Stimulated activated naive CD4-positive, alpha-beta T cell (primary cell): ENCODE data around the gene CNNM2.

ENCODE experiments used
- DNase-seq, 6 experiments: peaks; one replicate each; lab custom pipeline; 2025; lab: John Stamatoyannopoulos, UW

CNNM2 gene

DNA sequence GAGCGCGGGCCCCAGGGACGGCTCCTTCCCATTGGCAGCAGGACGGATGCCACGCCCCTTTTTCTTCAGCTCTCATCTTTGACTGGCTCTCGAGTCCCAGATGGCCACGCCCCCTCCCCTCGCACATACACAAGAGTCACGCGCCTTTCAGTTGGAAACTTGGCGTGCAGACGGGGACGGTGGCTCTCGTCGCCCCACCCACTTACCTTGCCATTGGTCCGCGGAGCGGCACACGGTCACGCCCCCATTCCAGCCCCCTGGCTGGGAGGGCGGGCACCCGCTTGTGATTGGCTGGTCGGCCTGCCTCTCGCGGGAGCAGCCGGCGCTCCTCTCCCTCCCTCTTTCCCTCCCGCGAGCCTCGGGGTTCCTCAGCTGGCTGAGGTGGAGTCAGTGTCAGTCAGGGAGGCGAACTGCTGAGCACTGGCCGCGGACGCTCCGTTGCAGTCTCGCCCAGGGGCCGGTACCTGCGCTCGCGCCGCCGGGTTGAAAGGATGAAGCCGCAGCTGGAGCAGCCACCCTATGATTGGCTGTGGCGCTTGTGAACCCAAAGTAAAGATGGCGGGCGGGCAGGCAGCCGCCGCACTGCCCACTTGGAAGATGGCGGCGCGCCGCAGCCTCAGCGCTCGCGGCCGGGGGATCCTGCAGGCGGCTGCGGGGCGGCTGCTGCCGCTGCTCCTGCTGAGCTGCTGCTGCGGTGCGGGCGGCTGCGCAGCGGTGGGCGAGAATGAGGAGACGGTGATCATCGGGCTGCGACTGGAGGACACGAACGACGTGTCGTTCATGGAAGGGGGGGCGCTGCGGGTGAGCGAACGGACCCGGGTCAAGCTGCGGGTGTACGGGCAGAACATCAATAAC lies at the start of gene CNNM2:
Gene CNNM2 (plus strand): TSS at position 333 of the 855 bp plus-strand sequence. CDS start 187 bp downstream, at position 520.
- DNase-seq, result peak; percentile 96 to 100 (median 99)

DNA sequence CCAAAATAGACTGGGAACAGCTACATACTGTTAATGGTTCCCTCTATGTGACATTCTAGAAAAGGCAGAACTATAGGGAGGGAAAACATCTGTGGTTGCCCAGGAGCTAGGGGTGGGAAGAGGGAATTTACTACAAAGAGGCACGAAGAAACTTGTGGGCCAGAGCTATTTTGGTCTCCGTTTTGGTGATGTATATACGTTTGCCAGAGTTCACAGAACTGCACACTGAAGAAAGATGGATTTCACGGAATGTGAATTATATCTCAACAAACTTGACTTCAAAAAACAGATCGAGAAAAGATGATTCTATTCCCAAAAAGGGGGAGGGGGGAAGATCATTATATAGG lies 49.2 kb upstream of the CNNM2 start:
- no peak for DNase-seq

DNA sequence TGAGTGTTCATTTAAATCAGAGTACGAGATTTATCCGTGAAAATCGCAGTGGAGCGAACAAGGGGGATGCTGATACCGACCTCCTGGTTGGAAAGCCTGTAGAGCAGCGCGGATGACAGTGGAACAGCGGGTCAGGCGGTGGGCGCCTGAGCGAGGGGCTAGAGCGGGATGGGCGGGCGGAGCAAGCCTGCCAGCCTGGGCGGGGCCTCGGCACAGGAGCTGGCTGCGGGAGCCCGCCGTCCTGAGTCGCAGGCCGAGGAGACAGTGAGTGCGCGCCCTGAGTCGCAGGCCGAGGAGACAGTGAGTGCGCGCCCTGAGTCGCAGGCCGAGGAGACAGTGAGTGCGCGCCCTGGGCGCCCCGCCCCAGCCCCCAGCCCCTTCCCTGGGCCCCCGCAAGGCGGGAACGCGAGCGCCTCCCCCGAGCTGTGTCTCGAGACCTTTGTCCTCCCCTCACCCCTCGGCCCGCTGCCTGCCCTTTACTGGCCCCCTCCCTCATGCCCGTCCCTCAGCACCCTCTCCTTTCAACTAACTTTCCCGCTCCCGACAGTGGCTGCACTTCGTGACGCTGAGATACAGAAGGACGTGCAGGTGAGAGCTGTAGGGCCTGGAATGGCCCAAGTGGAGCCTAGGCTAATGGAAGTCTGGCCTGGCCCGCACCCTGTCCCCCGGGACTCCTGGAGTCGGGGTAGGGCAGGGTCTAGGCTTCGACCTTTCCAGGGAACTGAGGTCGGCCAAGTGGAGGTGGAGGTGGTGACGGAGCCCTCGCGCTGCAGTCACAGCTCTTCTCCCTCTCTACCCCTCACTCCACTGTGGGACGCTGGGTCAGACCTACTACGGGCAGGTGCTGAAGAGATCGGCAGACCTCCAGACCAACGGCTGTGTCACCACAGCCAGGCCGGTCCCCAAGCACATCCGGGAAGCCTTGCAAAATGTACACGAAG lies 48.6 kb upstream of the CNNM2 start, which contains the start of gene AS3MT:
Gene AS3MT (plus strand): TSS at position 213 of the 941 bp plus-strand sequence. CDS start 123 bp downstream, at position 336.
- no peak for DNase-seq

DNA sequence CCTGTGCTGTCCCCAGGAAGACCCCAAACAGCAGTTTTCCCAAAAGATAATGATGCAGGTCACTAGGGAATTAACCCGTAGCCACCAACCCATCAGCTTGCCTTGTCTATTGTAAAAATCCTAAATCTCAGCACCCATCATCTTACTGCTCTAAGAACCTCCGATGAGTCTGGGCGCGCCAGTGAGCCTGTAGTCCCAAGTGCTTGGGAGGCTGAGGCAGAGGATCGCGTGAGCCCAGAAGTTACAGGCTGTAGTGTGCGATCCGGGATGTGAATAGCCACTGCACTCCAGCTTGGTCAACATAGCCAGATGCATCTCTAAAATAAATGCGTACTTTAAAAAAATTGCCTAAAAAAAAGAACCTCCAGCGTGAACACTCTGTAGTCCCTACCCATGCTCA lies 47.9 kb upstream of the CNNM2 start:
- no peak for DNase-seq

DNA sequence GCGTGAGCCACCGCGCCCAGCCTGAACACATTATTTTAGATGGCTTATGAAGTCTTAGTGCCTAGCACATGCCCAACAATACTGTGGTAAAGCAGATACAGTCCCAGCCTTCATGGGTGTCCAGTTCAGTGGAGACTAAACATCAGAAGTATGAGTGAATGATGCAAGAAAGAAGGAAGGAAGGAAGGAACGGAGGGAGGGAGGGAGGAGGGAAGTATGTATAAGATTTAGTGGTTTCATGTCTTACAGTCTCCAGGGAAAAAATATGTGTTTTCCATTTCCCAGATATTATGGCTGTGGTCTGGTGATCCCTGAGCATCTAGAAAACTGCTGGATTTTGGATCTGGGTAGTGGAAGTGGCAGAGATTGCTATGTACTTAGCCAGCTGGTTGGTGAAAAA lies 45.9 kb upstream of the CNNM2 start:
- no peak for DNase-seq

DNA sequence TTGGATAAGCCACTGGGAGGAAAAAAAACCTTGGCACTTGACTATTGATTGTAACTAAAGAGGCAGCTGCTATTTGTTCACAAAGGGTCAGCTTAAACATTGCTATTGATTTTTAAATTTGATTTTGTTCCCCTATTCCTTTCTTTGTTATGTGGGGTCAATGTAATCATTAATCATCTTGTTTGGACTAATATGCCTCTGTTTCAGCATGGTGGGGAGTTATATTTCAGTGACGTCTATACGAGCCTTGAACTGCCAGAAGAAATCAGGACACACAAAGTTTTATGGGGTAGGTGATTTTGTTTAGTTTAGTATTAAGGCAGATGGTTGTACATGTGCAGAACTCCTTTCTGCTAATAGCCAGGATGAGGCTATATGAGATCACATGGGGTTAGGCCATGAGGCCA lies 41.3 kb upstream of the CNNM2 start:
- no peak for DNase-seq

DNA sequence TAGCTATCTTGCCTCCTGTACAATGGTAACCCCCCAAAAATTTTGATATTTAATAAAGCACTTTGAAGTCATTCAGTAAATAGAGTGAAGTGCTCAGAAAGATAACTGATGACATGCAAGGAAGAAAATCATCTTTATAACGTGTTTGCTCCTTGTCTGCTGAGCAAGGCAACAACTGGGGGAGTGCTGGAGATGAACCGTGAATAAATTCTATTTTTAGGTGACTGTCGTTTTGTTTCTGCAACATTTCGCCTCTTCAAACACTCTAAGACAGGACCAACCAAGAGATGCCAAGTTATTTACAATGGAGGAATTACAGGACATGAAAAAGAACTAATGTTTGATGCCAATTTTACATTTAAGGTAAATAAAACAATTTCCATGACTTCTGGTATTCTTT lies 39.5 kb upstream of the CNNM2 start:
- DNase-seq, result no peak

DNA sequence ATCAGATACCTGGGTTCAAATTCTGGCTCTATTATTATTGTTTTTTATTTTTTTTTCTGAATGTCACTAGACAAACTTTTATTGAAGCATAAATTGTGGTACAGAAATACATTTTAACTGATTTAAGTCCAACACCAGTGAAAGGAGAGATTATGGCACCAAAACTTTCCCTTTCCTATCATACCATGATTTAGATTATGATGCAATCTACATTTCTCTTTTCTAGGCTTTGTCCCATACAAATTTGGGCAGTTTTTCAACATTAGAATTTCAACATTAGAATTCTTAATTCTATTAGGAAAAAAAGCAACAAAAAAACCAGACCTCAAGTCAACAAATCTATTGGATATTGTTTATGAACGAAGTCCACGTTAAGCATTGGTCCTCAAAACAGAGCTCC lies 37.8 kb upstream of the CNNM2 start:
- no peak for DNase-seq

DNA sequence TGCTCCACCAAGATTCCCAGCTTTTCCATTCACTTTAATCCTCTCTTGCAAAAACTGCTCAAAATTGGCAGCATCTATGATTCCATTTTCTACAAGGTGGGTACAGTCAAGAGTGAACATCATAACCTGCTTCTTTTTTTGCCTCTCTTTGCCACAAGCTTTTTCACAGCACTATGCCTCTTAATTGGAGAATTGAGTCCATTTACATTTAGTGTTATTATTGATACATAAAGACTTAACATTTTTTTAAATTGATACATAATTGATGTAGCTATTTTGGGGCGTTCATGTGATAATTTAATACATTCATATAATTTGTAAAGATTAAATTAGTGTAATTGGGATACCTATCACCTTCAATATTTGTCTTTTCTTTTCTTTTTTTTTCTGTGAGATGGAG lies 30.0 kb upstream of the CNNM2 start:
- DNase-seq, result no peak

DNA sequence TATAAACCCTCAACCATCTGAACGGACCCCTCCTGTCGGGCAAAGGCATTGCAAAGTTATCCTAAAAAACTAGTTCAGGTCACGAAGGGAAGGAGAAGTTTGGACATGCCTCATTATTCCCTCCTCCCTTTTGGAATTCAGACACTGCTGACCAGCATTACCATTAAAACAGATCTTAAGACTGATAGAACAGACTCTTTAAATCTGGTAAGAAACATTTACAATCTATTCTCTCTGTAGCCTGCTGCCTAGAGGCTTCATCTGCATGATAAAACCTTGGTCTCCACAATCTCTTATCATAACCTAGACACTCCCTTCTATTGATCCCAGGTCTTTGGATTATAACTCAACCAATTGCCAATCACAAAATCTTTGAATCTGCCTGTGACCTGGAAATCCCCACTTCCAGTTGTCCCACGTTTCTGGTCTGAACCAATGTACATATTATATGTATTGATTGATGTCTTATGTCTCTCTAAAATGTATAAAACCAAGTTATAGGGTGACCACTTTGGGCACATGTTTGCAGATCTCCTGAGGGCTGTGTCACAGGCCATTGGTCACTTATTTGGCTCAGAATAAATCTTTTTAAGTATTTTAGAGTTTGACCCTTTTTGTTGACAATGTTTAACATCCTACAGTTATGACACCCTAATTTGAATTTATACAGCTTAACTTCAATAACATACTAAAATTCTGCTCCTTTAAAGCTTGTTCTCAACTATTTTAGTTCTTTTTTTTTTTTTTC lies 23.5 kb upstream of the CNNM2 start:
- no peak for DNase-seq

DNA sequence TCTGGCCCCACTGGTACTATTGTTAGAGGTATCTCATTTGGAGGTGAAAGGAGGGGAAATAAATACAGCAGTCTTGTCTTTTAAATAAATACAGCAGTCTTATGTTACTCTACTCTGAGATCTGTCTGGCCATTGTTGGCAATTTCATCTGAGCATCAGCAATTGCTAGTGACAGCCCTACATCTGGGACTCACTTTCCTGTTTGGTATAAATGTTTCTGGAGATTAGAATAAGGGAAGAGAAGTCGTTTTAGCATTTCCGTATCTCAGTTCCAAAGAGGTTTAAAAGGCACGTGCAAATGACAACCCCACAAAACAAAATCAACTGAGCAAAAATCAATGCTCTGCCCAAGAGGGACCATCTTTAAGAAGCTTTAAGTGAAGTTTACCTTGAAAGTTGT lies 18.1 kb upstream of the CNNM2 start:
- DNase-seq, result no peak

DNA sequence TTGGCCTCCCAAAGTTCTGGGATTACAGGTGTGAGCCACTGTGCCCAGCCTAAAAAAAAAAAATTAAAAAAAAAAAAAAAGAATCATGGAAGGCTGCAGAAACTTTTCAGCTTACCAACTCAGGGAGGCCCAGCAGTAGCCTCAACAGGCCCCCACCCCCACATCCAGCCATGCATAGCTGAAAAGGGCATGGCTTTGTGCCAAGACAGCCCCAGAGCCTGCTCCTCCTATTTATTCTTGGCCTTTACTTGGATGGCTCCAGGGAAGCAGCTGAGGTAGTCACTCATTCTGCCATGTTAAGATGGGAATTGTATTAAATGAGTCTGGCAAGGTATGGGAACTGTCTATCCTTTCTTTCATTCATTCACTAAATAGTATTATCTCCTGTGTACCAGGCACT lies 13.7 kb upstream of the CNNM2 start:
- no peak for DNase-seq

DNA sequence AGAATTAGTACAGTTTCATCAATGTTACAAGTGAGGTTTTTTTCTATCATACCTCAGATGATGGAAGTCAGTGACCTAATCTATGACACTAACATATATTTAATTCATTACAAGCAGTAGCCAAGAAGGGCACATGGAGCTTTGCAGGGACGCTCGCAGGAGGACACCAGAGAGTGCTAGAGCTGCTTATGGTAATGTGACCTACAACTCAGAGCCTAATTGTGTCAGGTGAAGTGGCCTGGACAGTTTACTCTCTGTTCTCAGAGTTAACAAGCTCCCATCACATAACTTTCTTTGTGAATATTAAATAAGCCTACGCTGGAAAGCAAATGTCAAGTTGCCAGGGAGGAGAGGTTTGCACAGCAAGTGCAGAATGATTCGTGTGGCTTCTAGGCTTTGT lies 11.6 kb upstream of the CNNM2 start:
- DNase-seq, result no peak

DNA sequence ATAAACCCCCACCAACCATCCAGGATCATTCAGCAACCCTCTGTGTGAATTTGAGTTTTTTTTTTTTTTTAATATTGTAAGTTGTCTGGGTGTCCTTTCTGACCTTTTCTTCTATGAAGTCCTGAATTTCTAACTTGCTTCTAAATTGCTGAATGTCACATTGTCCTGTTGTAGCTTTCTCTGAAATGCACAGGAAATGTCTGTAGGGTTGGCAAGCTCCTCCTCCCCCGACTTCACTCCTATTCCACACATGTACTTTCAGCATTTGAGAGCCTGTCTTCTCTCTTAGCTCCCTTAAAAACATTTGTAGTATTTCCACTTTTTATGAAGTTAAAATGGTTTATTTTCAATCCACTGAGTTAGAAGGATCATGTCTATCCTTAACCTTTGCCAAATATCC lies 3.3 kb upstream of the CNNM2 start:
- no peak for DNase-seq

DNA sequence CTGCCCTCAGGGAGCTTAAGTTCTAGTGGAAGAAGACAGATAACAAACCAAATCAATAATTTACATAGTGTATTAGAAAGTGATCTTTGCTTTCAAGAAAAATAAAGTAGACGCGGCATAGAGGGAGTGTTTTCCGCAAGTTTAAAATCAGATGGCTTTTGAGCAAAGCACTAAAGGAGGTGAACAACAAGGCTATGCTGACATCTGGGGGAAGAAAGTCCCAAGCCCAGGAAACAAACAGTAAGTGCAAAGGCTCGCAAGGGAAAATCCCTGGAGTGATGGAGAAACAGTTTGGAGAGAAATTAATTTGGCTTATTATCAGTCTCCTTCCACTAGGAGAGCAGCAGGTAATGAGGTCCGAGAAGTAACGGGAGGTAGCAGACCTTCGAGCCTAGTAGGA lies 1.9 kb upstream of the CNNM2 start:
- DNase-seq, result no peak

DNA sequence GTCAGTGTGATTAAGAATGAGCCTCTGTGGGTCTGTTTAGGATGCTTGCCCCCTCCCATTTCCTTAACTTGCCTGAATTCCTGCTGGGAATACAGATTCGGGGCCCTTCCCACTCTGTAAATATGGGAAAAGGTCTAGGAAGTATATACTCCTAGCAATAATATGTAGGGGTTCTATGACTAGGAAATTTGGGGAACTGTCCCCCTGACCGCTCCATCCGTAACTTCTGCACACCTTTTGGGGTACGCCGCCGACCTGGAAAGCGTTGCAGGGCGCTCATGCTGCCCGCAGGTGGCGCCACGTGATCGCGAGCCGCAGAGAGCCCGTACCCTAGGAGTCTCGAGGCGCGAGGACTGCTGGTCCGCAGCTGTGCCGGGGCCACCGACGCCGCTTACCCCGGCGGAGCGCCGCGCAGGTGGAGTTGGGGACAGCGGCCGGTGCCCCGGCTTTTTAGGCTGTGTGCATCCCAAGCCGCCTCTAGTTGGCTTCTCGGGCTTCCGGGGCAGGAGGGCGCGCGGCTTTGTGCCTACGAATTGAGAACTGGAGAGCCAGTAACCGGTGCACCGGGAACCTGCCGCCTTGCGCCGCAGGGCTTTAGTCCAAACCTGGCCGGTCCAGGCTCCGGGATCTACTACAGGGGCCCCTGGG lies 656 bp upstream of the CNNM2 start:
- DNase-seq, result peak; percentile 72 to 94 (median 84)

DNA sequence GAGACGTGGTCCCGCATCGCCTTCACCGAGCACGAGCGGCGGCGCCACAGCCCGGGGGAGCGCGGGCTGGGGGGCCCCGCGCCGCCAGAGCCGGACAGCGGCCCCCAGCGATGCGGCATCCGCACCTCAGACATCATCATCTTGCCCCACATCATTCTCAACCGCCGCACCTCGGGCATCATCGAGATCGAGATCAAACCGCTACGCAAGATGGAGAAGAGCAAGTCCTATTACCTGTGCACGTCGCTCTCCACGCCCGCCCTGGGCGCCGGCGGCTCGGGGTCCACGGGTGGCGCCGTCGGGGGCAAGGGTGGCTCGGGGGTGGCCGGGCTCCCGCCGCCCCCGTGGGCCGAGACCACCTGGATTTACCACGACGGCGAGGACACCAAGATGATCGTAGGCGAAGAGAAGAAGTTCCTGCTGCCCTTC lies 737 bp downstream of the CNNM2 start:
- DNase-seq, result peak in 4 of 6 experiments; percentile 21 to 53 (median 32)

DNA sequence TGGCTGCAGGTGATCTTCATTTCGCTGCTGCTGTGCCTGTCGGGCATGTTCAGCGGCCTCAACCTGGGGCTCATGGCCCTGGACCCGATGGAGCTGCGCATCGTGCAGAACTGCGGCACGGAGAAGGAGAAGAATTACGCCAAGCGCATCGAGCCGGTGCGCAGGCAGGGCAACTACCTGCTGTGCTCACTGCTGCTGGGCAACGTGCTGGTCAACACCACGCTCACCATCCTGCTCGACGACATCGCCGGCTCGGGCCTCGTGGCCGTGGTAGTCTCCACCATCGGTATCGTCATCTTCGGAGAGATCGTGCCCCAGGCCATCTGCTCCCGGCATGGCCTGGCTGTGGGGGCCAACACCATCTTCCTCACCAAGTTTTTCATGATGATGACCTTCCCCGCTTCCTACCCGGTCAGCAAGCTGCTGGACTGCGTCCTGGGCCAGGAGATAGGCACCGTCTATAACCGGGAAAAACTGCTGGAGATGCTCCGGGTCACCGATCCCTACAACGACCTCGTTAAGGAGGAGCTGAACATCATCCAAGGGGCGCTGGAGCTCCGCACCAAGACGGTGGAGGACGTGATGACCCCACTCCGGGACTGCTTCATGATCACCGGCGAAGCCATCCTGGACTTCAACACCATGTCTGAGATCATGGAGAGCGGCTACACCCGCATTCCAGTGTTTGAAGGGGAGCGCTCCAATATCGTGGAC lies 1.3 kb downstream of the CNNM2 start:
- peak in 1 of 6 experiments; percentile 24 for DNase-seq

DNA sequence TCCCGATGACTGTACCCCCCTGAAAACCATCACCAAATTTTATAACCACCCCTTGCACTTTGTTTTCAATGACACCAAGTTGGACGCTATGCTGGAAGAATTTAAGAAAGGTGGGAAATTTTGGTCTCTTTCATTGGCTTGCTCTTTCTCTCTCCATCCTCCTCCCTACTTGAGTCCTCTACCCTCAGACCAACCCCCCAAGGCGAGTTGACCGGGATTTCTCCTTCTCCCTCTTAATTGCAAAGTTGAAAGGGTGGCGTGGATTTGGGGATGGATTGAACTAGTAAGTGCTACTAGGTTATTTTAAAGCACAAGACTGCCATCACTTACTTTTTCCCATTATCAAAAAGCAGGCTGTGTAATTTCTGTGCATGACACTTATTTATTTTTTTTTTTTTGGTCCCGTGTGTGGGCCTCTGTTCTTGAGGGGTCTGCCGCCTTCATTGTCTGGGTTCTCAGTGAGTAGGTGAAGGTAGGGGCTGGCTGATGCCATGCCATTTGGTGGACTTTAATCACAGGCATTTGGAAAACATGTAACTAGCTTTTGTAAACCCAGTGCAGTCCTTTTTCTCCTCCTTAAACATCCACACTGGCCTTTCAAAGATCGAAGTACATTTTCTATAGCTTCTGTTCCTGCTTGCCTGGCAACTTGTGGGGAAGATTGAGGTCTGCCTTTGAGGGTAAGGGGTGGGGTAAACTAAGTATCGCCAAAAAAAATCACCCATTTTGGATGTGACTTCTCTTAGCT lies 2.1 kb downstream of the CNNM2 start:
- no peak for DNase-seq

DNA sequence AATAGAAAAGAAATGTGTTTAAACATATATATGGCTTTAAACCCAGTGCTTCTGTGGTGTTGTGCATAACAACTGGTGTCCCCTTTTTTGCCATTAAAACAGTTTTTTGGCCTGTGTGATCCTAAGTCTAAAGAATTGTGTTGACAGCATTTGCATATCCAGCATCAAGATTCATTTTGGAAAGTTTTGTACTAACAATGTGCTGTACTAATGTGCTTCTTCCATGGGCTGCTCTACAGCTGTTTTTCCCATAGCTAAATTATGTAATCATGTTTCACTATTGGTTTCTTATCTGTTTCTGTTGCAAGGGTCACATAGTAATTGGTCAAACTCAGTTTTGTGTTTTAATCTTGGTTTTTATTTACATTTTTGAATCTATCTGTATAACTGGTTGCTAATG lies 5.5 kb downstream of the CNNM2 start:
- DNase-seq, result no peak
